HCT116 (cell line): ENCODE measurements around the gene GALNT14. TPM values are rescaled to one million over a fixed set of nuclear protein-coding genes. Genes with fewer than 3 reads are reported as not detected.

Experiments
- ATAC-seq: fragments of 200-7000 bp; cut with Tn5 transposase; 2 replicates; pipeline ENCODE4 v1.9.1; 2020; ENCODE audit warnings: mild to moderate bottlenecking, moderate library complexity
- BruUV-seq: library from RNA; stranded (reverse); fragments of 400-500 nt; replicated peaks from 2 replicates; lab custom pipeline; 2021; lab: Mats Ljungman, UMichigan
- CTCF ChIA-PET: fragments of 300-600 bp; sonication (Branson Sonifier 250); formaldehyde crosslinking; loops from one replicate; lab custom pipeline; 2021; ENCODE audit warnings: antibody characterized with exemption; lab: Charles Lee
- POLR2A ChIA-PET: fragments of 300-600, 350-600 bp; sonication (Branson Sonifier 250); formaldehyde crosslinking; loops from one replicate; lab custom pipeline; 2021; ENCODE audit warnings: antibody characterized with exemption; lab: Charles Lee
- RAD21 ChIA-PET, 2 experiments: fragments of 300-600 bp; sonication (Branson Sonifier 250); formaldehyde crosslinking; loops; one replicate each; lab custom pipeline; 2023; ENCODE audit warnings: low total read pairs in 2 of 2; ENCODE audit not compliant: uncharacterized antibody in 2 of 2, unreplicated experiment in 2 of 2, low non-redundant PET in 1 of 2; lab: Charles Lee
- DNase-seq: peaks from one replicate; pipeline ENCODE4 v3.0.0-alpha.2; 2010; ENCODE audit warnings: low read depth, low spot score
- H2AFZ ChIP-seq: fragments of 200-600 bp; shearing (Covaris generic), sonication (generic); 2 replicates; pipeline ENCODE4 v1.6.1; 2017; ENCODE audit warnings: low read depth, mixed run types, mixed read lengths, antibody characterized with exemption, low read length; ENCODE audit not compliant: poor library complexity, severe bottlenecking
- H3K27ac ChIP-seq: 2 replicates; pipeline ENCODE4 v1.5.1; 2012; ENCODE audit warnings: low read depth, low read length
- H3K27me3 ChIP-seq: fragments of 200-600 bp; sonication (generic); 2 replicates; pipeline ENCODE4 v1.6.1; 2016; ENCODE audit warnings: mixed run types, low read length, mixed read lengths; ENCODE audit not compliant: insufficient read depth
- H3K36me3 ChIP-seq, 2 experiments: fragments of 200-500 bp in 1 of 2; fragments of 200-600 bp in 1 of 2; sonication (Bioruptor generic) in 1 of 2; sonication (generic) in 1 of 2; 2 replicates each; pipeline versions ENCODE4 v1.5.1 to v1.6.1; 2014 to 2016; ENCODE audit warnings: low read length in 2 of 2, inconsistent platforms in 1 of 2, mixed read lengths in 1 of 2, mixed run types in 1 of 2; ENCODE audit not compliant: insufficient read depth in 2 of 2, control insufficient read depth in 1 of 2
- H3K4me1 ChIP-seq, 2 experiments: fragments of 200-600 bp in 1 of 2; sonication (generic) in 1 of 2; 2 replicates each; pipeline versions ENCODE4 v1.5.1 to v1.6.1; 2012 to 2017; ENCODE audit warnings: low read length in 2 of 2, inconsistent platforms in 1 of 2, mild to moderate bottlenecking in 1 of 2, mixed read lengths in 1 of 2, mixed run types in 1 of 2, moderate library complexity in 1 of 2; ENCODE audit not compliant: insufficient read depth in 2 of 2, control insufficient read depth in 1 of 2
- H3K4me2 ChIP-seq: fragments of 200-600 bp; sonication (generic); 2 replicates; pipeline ENCODE4 v1.6.1; 2017; ENCODE audit warnings: mixed run types, low read length, mixed read lengths
- H3K4me3 ChIP-seq, 2 experiments: fragments of 200-600 bp in 1 of 2; sonication (generic) in 1 of 2; replicated peaks in 1 of 2; 2 replicates each; pipeline ENCODE4 v1.5.1; 2011 to 2016; ENCODE audit warnings: low read length in 2 of 2, control low read depth in 1 of 2, low read depth in 1 of 2, mild to moderate bottlenecking in 1 of 2, mixed read lengths in 1 of 2, mixed run types in 1 of 2
- H3K79me2 ChIP-seq: fragments of 200-600 bp; sonication (generic); 2 replicates; pipeline ENCODE4 v1.6.1; 2017; ENCODE audit warnings: mild to moderate bottlenecking, mixed run types, low read length, moderate library complexity, mixed read lengths; ENCODE audit not compliant: insufficient read depth
- H3K9ac ChIP-seq: fragments of 200-600 bp; sonication (generic); 2 replicates; pipeline ENCODE4 v1.6.1; 2016; ENCODE audit warnings: low read length, mixed read lengths
- H3K9me2 ChIP-seq: fragments of 200-600 bp; sonication (generic), shearing (Covaris generic); 2 replicates; pipeline ENCODE4 v1.6.1; 2017; ENCODE audit warnings: mixed run types, mild to moderate bottlenecking, moderate library complexity; ENCODE audit not compliant: insufficient read depth
- H3K9me3 ChIP-seq, 2 experiments: fragments of 200-500 bp in 1 of 2; fragments of 200-600 bp in 1 of 2; sonication (Bioruptor generic) in 1 of 2; sonication (generic) in 1 of 2; 2 replicates each; pipeline ENCODE4 v1.6.1; 2014 to 2017; ENCODE audit warnings: low read length in 2 of 2, mixed read lengths in 2 of 2, inconsistent platforms in 1 of 2, low read depth in 1 of 2, mild to moderate bottlenecking in 1 of 2, mixed run types in 1 of 2, moderate library complexity in 1 of 2; ENCODE audit not compliant: control insufficient read depth in 1 of 2, insufficient read depth in 1 of 2
- H4K20me1 ChIP-seq: fragments of 200-600 bp; sonication (generic), shearing (Covaris generic); 2 replicates; pipeline ENCODE4 v1.6.1; 2017; ENCODE audit warnings: mixed run types, mild to moderate bottlenecking, moderate library complexity; ENCODE audit not compliant: insufficient read depth
- CEBPB ChIP-seq: IDR thresholded peaks from 2 replicates; pipeline ENCODE4 v1.6.1; 2012; ENCODE audit warnings: low read depth
- CTCF ChIP-seq, 3 experiments: fragments of 200-600 bp in 1 of 3; sonication (generic) in 1 of 3; IDR thresholded peaks in 2 of 3; conservative IDR thresholded peaks in 1 of 3; 2 replicates each; pipeline ENCODE4 v1.5.1; 2012 to 2017; ENCODE audit warnings: low read depth in 2 of 3, low read length in 2 of 3, antibody characterized with exemption in 1 of 3, borderline replicate concordance in 1 of 3, control low read depth in 1 of 3, mild to moderate bottlenecking in 1 of 3, mixed read lengths in 1 of 3, mixed run types in 1 of 3, moderate library complexity in 1 of 3; ENCODE audit not compliant: insufficient read depth in 1 of 3
- ELF1 ChIP-seq: IDR thresholded peaks from 2 replicates; pipeline ENCODE4 v1.6.1; 2012; ENCODE audit warnings: low read depth, borderline replicate concordance
- EZH2 ChIP-seq: fragments of 200-600 bp; sonication (generic); IDR thresholded peaks from 2 replicates; pipeline ENCODE4 v1.6.1; 2017; ENCODE audit warnings: antibody characterized with exemption, mixed run types
- EZH2phosphoT487 ChIP-seq: fragments of 200-600 bp; IDR thresholded peaks from 2 replicates; pipeline ENCODE4 v1.6.1; 2018; ENCODE audit warnings: antibody characterized with exemption, borderline replicate concordance
- JUND ChIP-seq: IDR thresholded peaks from 2 replicates; pipeline ENCODE4 v1.6.1; 2012
- POLR2A ChIP-seq: IDR thresholded peaks from 2 replicates; pipeline ENCODE4 v1.7.0; 2011; ENCODE audit warnings: borderline replicate concordance; ENCODE audit not compliant: insufficient read depth, insufficient read length; ENCODE audit errors: extremely low read depth
- RAD21 ChIP-seq: IDR thresholded peaks from 2 replicates; pipeline ENCODE4 v1.6.1; 2012; ENCODE audit warnings: low read depth, mild to moderate bottlenecking
- SIN3A ChIP-seq: IDR thresholded peaks from 2 replicates; pipeline ENCODE4 v1.6.1; 2012; ENCODE audit warnings: low read depth
- SP1 ChIP-seq: IDR thresholded peaks from 2 replicates; pipeline ENCODE4 v1.6.1; 2012; ENCODE audit warnings: low read depth
- TCF7L2 ChIP-seq: IDR thresholded peaks from 2 replicates; pipeline ENCODE4 v1.7.0; 2011; ENCODE audit warnings: borderline replicate concordance, inconsistent platforms; ENCODE audit not compliant: insufficient read depth, insufficient read length; ENCODE audit errors: extremely low read depth
- ZFX ChIP-seq: fragments of 450-650 bp; IDR thresholded peaks from 2 replicates; pipeline ENCODE4 v1.6.1; 2017
- intact Hi-C: fragments of 100-400 bp; cut with micrococcal nuclease; formaldehyde crosslinking; loops from 2 replicates; pipeline ENCODE4 v1.10.0; 2022
- total RNA-seq: library from RNA; stranded (reverse); gene quantifications from one replicate; pipeline ENCODE4 v1.2.1, GENCODE V29; 2021; ENCODE audit not compliant: unreplicated experiment
- TF ChIP-seq, protein P1 (sequence below): IDR thresholded peaks from 2 replicates; pipeline ENCODE4 v1.6.1; 2012

GALNT14 gene
- total RNA-seq, 1 experiment from 2014 or later: 11.2 TPM

DNA sequence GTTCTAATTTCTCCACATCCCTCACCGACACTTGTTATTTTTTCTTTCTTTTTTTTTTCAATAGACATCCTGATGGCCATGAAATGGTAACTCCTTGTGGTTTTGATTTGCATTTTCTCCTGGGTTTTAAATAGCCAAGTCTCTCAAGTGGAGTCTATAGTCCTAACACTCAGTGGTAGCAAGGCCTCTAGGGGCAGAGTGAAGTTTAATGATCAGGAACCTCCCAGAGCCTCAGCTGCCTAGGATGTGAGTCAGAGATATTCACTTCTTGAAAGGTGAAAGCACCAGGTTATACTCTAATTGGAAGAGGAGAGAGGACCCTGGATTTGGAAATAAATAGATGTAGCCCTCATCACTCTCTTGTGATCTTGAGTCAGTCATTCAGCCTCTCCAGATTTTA is 268.3 kb downstream of the GALNT14 start:
- intact Hi-C loops: no loop called here
- Histone ChIP-seq H3K79me2 (no peaks in the 10 kb centered on the region), H2AFZ (no peak overlapping the region), H3K9me3 (no peaks in the 10 kb centered on the region), H3K27ac (no peak overlapping the region), H4K20me1 (no peaks in the 10 kb centered on the region), H3K9me2 (no peaks in the 10 kb centered on the region), H3K36me3 (no peaks in the 10 kb centered on the region), H3K27me3 (peaks cover 12% of the 10 kb centered on the region; the same call in 1 of the 2 replicates), H3K4me3 (no peak overlapping the region), H3K4me1 (no peaks in the 10 kb centered on the region), H3K4me2 (no peak overlapping the region), H3K9ac (no peak overlapping the region)
- ChIA-PET CTCF (no interaction called here), RAD21 (no interaction called here), POLR2A (no interaction called here)
- DNase-seq (no peak), ATAC-seq (peak; percentile 79)
- BruUV-seq: no TSS peak
- TF ChIP-seq RAD21 (no peak), ZFX (no peak), EZH2 (no peak)

DNA sequence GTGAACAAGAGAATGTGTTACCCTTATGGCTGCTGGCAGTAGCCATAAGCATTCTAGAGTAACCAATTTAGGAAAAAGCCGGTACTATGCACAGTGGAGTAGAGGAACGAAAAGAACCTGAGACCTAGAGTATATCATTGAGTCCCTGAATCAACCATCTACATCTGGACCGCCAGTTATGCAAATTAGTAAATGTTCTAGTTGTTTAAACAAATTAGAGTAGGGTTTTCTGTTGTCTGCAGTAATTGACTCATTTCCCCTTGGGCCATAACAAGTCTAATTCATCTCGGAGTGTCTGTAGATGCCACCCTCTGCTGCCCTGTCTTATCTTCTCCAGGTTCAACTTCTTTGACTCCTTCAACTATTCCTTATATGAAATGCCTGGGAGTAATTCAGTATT is 270.9 kb downstream of the GALNT14 start:
- CTCF ChIA-PET: no interaction called here
- POLR2A ChIA-PET: no interaction called here

DNA sequence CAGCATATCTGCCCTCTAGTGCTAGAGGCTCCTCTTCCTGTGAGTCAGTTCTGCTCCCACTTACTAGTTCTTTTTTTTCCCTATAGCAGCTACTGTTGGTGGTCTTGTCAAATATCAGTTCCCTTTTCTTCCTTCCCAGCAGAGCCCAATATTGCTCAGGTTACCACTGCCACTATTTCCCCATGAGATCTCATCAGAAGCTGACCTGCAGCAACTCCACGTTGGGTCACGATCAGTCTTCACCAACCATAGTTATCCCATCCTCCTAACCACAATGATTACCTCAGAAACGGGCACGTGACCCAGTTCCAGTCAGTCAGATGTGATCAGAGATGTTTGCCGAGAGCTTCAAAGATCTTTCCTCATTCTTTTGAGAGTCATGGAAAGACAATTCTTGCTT is 271.3 kb downstream of the GALNT14 start:
- Histone ChIP-seq H2AFZ (no peak overlapping the region), H3K9me2 (no peaks in the 10 kb centered on the region), H3K27me3 (peaks cover 12% of the 10 kb centered on the region; the same call in 1 of the 2 replicates), H3K27ac (no peak overlapping the region), H3K9ac (no peak overlapping the region), H3K4me3 (no peak overlapping the region), H3K9me3 (no peaks in the 10 kb centered on the region), H3K36me3 (no peaks in the 10 kb centered on the region), H3K4me1 (no peaks in the 10 kb centered on the region)
- intact Hi-C loops: no loop called here
- DNase-seq (no peak), ATAC-seq (no peak)
- ChIA-PET RAD21 (no interaction called here), POLR2A (no interaction called here)
- no peak for TF ChIP-seq POLR2A
- no peak for TF ChIP-seq SIN3A
- TF ChIP-seq ELF1: no peak
- no peak for TF ChIP-seq SP1
- no peak for TF ChIP-seq JUND
- TF ChIP-seq, protein P1, sequence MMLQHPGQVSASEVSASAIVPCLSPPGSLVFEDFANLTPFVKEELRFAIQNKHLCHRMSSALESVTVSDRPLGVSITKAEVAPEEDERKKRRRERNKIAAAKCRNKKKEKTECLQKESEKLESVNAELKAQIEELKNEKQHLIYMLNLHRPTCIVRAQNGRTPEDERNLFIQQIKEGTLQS: no peak
- TF ChIP-seq EZH2phosphoT487: no peak
- TF ChIP-seq CEBPB: no peak
- TF ChIP-seq CTCF (IDR thresholded peaks at IDR 0.05 in 2 of 3, conservative IDR thresholded peaks at IDR 0.05 in 1 of 3; ENCODE audit: borderline replicate concordance in 1 of 3, insufficient read depth in 1 of 3, low read depth in 2 of 3, low read length in 2 of 3): no peak
- TF ChIP-seq, all 23 proteins: peak for 0
- H4K20me1 ChIP-seq: no peaks in the 10 kb centered on the region
- no peaks in the 10 kb centered on the region for H3K79me2 ChIP-seq
- BruUV-seq: no TSS peak
- H3K4me2 ChIP-seq: no peak overlapping the region
- CTCF ChIA-PET: no interaction called here

More for the DNA sequence above, 270.9 kb downstream of the GALNT14 start:
- no peaks in the 10 kb centered on the region for H4K20me1 ChIP-seq
- H3K9ac ChIP-seq: no peak overlapping the region
- H2AFZ ChIP-seq: no peak overlapping the region
- no peak overlapping the region for H3K4me3 ChIP-seq
- RAD21 ChIA-PET: no interaction called here
- no peak overlapping the region for H3K27ac ChIP-seq
- DNase-seq: no peak
- intact Hi-C loops: no loop called here
- no peaks in the 10 kb centered on the region for H3K79me2 ChIP-seq
- TF ChIP-seq TCF7L2: no peak
- ATAC-seq: no peak
- peaks cover 12% of the 10 kb centered on the region; the same call in 1 of the 2 replicates for H3K27me3 ChIP-seq
- no peaks in the 10 kb centered on the region for H3K9me3 ChIP-seq
- H3K9me2 ChIP-seq: no peaks in the 10 kb centered on the region
- no peak overlapping the region for H3K4me2 ChIP-seq
- BruUV-seq: no TSS peak
- H3K4me1 ChIP-seq: no peaks in the 10 kb centered on the region
- H3K36me3 ChIP-seq: no peaks in the 10 kb centered on the region
